Measurements from ENCODE around the gene BNC2. TPM values are rescaled to one million over a fixed set of nuclear protein-coding genes. Genes with fewer than 3 reads are reported as not detected.

Gene BNC2
- polyA plus RNA-seq, 4 donors, result 0.81 to 11.1 (median 1.3) TPM; not detected in 1

- Histone ChIP-seq H3K36me3 (ENCODE audit: control insufficient read depth in 3 of 3, insufficient read depth in 2 of 3, low read depth in 1 of 3, low read length in 3 of 3) (no peaks in the 10 kb centered on the region), H3K27me3 (ENCODE audit: control insufficient read depth in 3 of 3, insufficient read depth in 3 of 3, low read length in 3 of 3) (no peaks in the 10 kb centered on the region), H3K4me1 (ENCODE audit: control insufficient read depth in 3 of 3, insufficient read depth in 2 of 3, low read depth in 1 of 3, low read length in 2 of 3) (peaks cover 0 to 4% (median 0%) of the 10 kb centered on the region in 3 donors), H3K4me3 (ENCODE audit: low read depth in 1 of 3, low read length in 3 of 3) (no peak overlapping the region), H3K27ac (ENCODE audit: low read depth in 1 of 3, low read length in 2 of 3) (no peak overlapping the region), H3K9me3 (ENCODE audit: control insufficient read depth in 2 of 2, insufficient read depth in 1 of 2, low read depth in 1 of 2, low read length in 1 of 2) (no peaks in the 10 kb centered on the region)
- no peak for FAIRE-seq
- 58 to 64% (median 61%) methylated on average over 2 of the region's 2 CpGs for WGBS, 3 donors
- no peak for DNase-seq
Observed at GRCh38 chr9:16753256-16753655, 117.2 kb downstream of the BNC2 start.

DNA sequence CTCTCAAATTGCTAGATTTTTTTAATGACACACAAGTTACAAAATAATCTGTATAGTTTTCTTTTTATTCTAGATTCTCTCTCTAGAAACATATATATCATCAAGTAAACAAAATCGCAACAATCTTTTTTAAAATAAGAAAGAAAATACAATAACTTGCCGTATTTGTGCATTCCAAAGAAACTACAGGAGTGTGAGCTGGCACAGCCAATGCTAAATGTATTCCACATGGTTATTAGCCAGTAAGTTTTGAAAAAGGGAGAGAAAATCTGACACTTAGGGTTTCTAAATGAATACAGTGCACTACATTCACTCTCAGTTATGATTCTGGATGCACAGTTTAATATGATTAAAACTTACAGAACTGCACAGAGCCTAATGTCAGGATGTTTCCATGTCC, 117.9 kb downstream of the BNC2 start:
- FAIRE-seq, result no peak
- Histone ChIP-seq H3K9me3 (ENCODE audit: control insufficient read depth in 2 of 2, insufficient read depth in 1 of 2, low read depth in 1 of 2, low read length in 1 of 2) (no peaks in the 10 kb centered on the region), H3K27ac (ENCODE audit: low read depth in 1 of 3, low read length in 2 of 3) (no peak overlapping the region), H3K27me3 (ENCODE audit: control insufficient read depth in 3 of 3, insufficient read depth in 3 of 3, low read length in 3 of 3) (no peaks in the 10 kb centered on the region), H3K36me3 (ENCODE audit: control insufficient read depth in 3 of 3, insufficient read depth in 2 of 3, low read depth in 1 of 3, low read length in 3 of 3) (no peaks in the 10 kb centered on the region), H3K4me1 (ENCODE audit: control insufficient read depth in 3 of 3, insufficient read depth in 2 of 3, low read depth in 1 of 3, low read length in 2 of 3) (peaks cover 0 to 4% (median 0%) of the 10 kb centered on the region in 3 donors), H3K4me3 (ENCODE audit: low read depth in 1 of 3, low read length in 3 of 3) (no peak overlapping the region)
- no peak for DNase-seq
- 79 to 94% (median 90%) methylated on average over 2 of the region's 2 CpGs for WGBS, 3 donors

GRCh38 chr9:16750553-16750952, 119.9 kb downstream of the BNC2 start:
- Histone ChIP-seq H3K4me3 (ENCODE audit: low read depth in 1 of 3, low read length in 3 of 3) (no peak overlapping the region), H3K27ac (ENCODE audit: low read depth in 1 of 3, low read length in 2 of 3) (no peak overlapping the region), H3K36me3 (ENCODE audit: control insufficient read depth in 3 of 3, insufficient read depth in 2 of 3, low read depth in 1 of 3, low read length in 3 of 3) (no peaks in the 10 kb centered on the region), H3K9me3 (ENCODE audit: control insufficient read depth in 2 of 2, insufficient read depth in 1 of 2, low read depth in 1 of 2, low read length in 1 of 2) (no peaks in the 10 kb centered on the region), H3K4me1 (ENCODE audit: control insufficient read depth in 3 of 3, insufficient read depth in 2 of 3, low read depth in 1 of 3, low read length in 2 of 3) (peaks cover 0 to 4% (median 0%) of the 10 kb centered on the region in 3 donors), H3K27me3 (ENCODE audit: control insufficient read depth in 3 of 3, insufficient read depth in 3 of 3, low read length in 3 of 3) (no peaks in the 10 kb centered on the region)
- DNase-seq (no peak), FAIRE-seq (no peak)
- WGBS, 3 donors, result 88 to 91% (median 91%) methylated on average over 4 of the region's 4 CpGs

DNA sequence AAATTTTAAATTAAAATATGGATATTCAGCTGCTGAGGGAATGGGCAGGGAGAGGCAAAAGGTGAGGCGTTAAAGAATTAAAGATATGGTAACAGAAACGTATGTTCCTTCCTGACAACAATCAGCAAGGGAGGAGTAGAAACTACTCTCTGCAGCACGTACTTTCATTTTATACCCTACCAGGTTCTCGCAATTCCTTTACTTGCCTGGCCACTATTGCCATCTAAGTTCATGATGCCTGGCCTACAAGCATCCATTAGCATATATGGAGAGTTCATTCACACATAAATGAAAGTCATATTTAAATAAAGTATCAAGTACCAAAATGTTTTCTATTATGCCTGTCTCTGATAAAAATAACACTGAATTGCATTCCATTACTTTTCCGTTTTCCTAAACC, 125.1 kb downstream of the BNC2 start:
- no peaks in the 10 kb centered on the region for H3K27me3 ChIP-seq (ENCODE audit: control insufficient read depth in 3 of 3, insufficient read depth in 3 of 3, low read length in 3 of 3)
- H3K27ac ChIP-seq (ENCODE audit: low read depth in 1 of 3, low read length in 2 of 3), result no peak overlapping the region
- no peaks in the 10 kb centered on the region for H3K4me1 ChIP-seq (ENCODE audit: control insufficient read depth in 3 of 3, insufficient read depth in 2 of 3, low read depth in 1 of 3, low read length in 2 of 3)
- 66 to 70% (median 69%) methylated on average over 5 of the region's 5 CpGs for WGBS, 3 donors
- H3K4me3 ChIP-seq (ENCODE audit: low read depth in 1 of 3, low read length in 3 of 3), result no peak overlapping the region
- no peaks in the 10 kb centered on the region for H3K36me3 ChIP-seq (ENCODE audit: control insufficient read depth in 3 of 3, insufficient read depth in 2 of 3, low read depth in 1 of 3, low read length in 3 of 3)
- DNase-seq (no peak), FAIRE-seq (no peak)
- H3K9me3 ChIP-seq (ENCODE audit: control insufficient read depth in 2 of 2, insufficient read depth in 1 of 2, low read depth in 1 of 2, low read length in 1 of 2), result no peaks in the 10 kb centered on the region

DNA sequence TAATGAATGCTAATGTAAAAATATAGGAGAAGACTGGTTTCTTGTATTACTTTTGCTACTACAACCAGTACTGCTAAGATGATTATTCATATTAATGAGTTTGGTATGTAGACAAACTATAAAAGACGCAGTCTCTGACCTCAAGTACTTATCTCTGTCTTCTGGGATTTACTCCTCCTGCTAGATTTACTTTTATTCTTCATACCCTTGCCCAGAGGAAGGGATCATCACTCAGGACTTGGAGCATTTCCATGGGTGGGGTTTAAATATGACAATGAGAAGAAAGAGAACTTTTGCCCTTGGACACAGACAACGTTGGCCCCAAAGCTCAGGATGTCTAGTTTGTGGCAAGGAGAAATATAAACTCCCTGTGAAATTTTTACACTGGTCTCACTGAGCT, 126.1 kb downstream of the BNC2 start:
- no peak for FAIRE-seq
- Histone ChIP-seq H3K4me1 (ENCODE audit: control insufficient read depth in 3 of 3, insufficient read depth in 2 of 3, low read depth in 1 of 3, low read length in 2 of 3) (no peaks in the 10 kb centered on the region), H3K27me3 (ENCODE audit: control insufficient read depth in 3 of 3, insufficient read depth in 3 of 3, low read length in 3 of 3) (no peaks in the 10 kb centered on the region), H3K9me3 (ENCODE audit: control insufficient read depth in 2 of 2, insufficient read depth in 1 of 2, low read depth in 1 of 2, low read length in 1 of 2) (no peaks in the 10 kb centered on the region), H3K27ac (ENCODE audit: low read depth in 1 of 3, low read length in 2 of 3) (no peak overlapping the region), H3K4me3 (ENCODE audit: low read depth in 1 of 3, low read length in 3 of 3) (no peak overlapping the region), H3K36me3 (ENCODE audit: control insufficient read depth in 3 of 3, insufficient read depth in 2 of 3, low read depth in 1 of 3, low read length in 3 of 3) (no peaks in the 10 kb centered on the region)
- WGBS, 3 donors, result 7 to 12% (median 8%) methylated on average over 2 of the region's 2 CpGs
- DNase-seq, result no peak

DNA sequence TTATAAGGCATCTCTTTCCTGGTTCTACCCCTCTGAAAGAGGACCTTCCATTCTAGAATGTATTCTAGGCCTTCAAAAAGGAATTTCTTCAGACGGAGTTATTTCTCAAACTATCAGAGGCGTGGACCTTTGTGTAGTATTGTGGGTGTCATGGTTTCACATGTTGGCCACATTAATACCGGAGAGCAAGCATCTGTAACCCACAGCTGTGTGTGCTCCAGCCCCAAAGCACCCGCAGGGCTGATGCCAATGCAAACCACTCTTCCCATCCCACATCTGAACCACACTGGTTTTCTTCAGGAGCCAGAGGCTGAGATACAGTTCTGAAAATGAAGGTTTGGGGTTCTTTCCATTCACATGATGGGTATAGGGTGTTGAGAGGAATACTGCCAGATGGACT, 127.1 kb downstream of the BNC2 start:
- Histone ChIP-seq H3K4me1 (ENCODE audit: control insufficient read depth in 3 of 3, insufficient read depth in 2 of 3, low read depth in 1 of 3, low read length in 2 of 3) (no peaks in the 10 kb centered on the region), H3K9me3 (ENCODE audit: control insufficient read depth in 2 of 2, insufficient read depth in 1 of 2, low read depth in 1 of 2, low read length in 1 of 2) (no peaks in the 10 kb centered on the region), H3K27me3 (ENCODE audit: control insufficient read depth in 3 of 3, insufficient read depth in 3 of 3, low read length in 3 of 3) (no peaks in the 10 kb centered on the region), H3K27ac (ENCODE audit: low read depth in 1 of 3, low read length in 2 of 3) (no peak overlapping the region), H3K4me3 (ENCODE audit: low read depth in 1 of 3, low read length in 3 of 3) (no peak overlapping the region), H3K36me3 (ENCODE audit: control insufficient read depth in 3 of 3, insufficient read depth in 2 of 3, low read depth in 1 of 3, low read length in 3 of 3) (no peaks in the 10 kb centered on the region)
- 54 to 61% (median 56%) methylated on average over 4 of the region's 4 CpGs for WGBS, 3 donors
- DNase-seq (no peak), FAIRE-seq (no peak)

DNA sequence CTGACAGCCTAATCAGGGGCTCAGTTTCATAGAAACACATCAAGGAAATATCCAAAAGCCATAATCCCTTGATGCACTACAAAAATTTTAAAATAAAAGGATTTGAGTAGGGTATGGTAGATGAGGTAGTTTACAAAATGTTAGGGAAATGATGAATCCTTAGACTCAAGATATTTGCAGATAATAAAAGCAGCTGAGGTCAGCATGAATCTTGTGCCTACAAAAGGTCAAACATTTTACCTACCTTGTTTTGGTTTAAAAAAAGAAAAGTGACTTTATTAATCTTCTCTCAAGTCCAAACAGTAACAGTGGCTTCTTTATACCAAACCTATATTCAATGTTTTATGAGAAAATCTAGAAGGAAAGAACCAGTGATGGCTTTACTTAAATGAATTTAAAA, 135.5 kb downstream of the BNC2 start:
- Histone ChIP-seq H3K36me3 (ENCODE audit: control insufficient read depth in 3 of 3, insufficient read depth in 2 of 3, low read depth in 1 of 3, low read length in 3 of 3) (no peaks in the 10 kb centered on the region), H3K9me3 (ENCODE audit: control insufficient read depth in 2 of 2, insufficient read depth in 1 of 2, low read depth in 1 of 2, low read length in 1 of 2) (no peaks in the 10 kb centered on the region), H3K4me3 (ENCODE audit: low read depth in 1 of 3, low read length in 3 of 3) (no peak overlapping the region), H3K27ac (ENCODE audit: low read depth in 1 of 3, low read length in 2 of 3) (no peak overlapping the region), H3K27me3 (ENCODE audit: control insufficient read depth in 3 of 3, insufficient read depth in 3 of 3, low read length in 3 of 3) (peaks cover 0 to 5% (median 0%) of the 10 kb centered on the region in 3 donors), H3K4me1 (ENCODE audit: control insufficient read depth in 3 of 3, insufficient read depth in 2 of 3, low read depth in 1 of 3, low read length in 2 of 3) (no peaks in the 10 kb centered on the region)
- FAIRE-seq (no peak), DNase-seq (no peak)

GRCh38 chr9:16732546-16732945, 137.9 kb downstream of the BNC2 start:
- no peak for FAIRE-seq
- WGBS, 3 donors, result 75 to 85% (median 76%) methylated on average over 5 of the region's 5 CpGs
- Histone ChIP-seq H3K4me1 (ENCODE audit: control insufficient read depth in 3 of 3, insufficient read depth in 2 of 3, low read depth in 1 of 3, low read length in 2 of 3) (no peaks in the 10 kb centered on the region), H3K36me3 (ENCODE audit: control insufficient read depth in 3 of 3, insufficient read depth in 2 of 3, low read depth in 1 of 3, low read length in 3 of 3) (no peaks in the 10 kb centered on the region), H3K9me3 (ENCODE audit: control insufficient read depth in 2 of 2, insufficient read depth in 1 of 2, low read depth in 1 of 2, low read length in 1 of 2) (no peaks in the 10 kb centered on the region), H3K4me3 (ENCODE audit: low read depth in 1 of 3, low read length in 3 of 3) (no peak overlapping the region), H3K27ac (ENCODE audit: low read depth in 1 of 3, low read length in 2 of 3) (no peak overlapping the region), H3K27me3 (ENCODE audit: control insufficient read depth in 3 of 3, insufficient read depth in 3 of 3, low read length in 3 of 3) (peaks cover 0 to 22% (median 4%) of the 10 kb centered on the region in 3 donors)
- no peak for DNase-seq

DNA sequence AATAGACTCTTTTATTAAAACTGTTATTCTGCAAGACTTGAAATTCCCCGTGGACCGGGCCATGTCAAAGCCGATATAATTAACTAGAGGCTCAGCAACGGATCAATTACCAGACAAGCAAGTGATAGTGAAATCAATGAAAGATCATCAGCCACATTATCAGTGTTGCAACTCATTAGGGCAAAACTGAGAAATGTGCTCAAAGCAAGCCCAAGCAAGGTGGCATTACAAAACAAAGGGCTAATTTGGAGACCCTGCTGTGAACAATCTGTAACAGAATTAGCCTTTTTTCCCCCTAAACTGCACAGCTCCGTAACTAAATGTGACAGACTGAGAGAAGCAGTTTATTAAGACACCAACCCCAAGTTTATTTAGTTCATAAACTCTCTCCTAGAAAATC, 140.3 kb downstream of the BNC2 start:
- Histone ChIP-seq H3K9me3 (ENCODE audit: control insufficient read depth in 2 of 2, insufficient read depth in 1 of 2, low read depth in 1 of 2, low read length in 1 of 2) (no peaks in the 10 kb centered on the region), H3K4me1 (ENCODE audit: control insufficient read depth in 3 of 3, insufficient read depth in 2 of 3, low read depth in 1 of 3, low read length in 2 of 3) (peaks cover 0 to 2% (median 0%) of the 10 kb centered on the region in 3 donors), H3K27me3 (ENCODE audit: control insufficient read depth in 3 of 3, insufficient read depth in 3 of 3, low read length in 3 of 3) (peaks cover 0 to 30% (median 6%) of the 10 kb centered on the region in 3 donors), H3K4me3 (ENCODE audit: low read depth in 1 of 3, low read length in 3 of 3) (no peak overlapping the region), H3K36me3 (ENCODE audit: control insufficient read depth in 3 of 3, insufficient read depth in 2 of 3, low read depth in 1 of 3, low read length in 3 of 3) (no peaks in the 10 kb centered on the region), H3K27ac (ENCODE audit: low read depth in 1 of 3, low read length in 2 of 3) (no peak overlapping the region)
- FAIRE-seq (no peak), DNase-seq (no peak)
- 17 to 64% (median 40%) methylated on average over 5 of the region's 5 CpGs for WGBS, 3 donors
